CMK (cell line): ENCODE measurements around the gene NFS1.

ENCODE experiments used
- DNase-seq: peaks from one replicate; pipeline ENCODE4 v3.0.0-alpha.2; 2010; ENCODE audit warnings: low read depth

Gene NFS1

GRCh38 chr20:35640724-35641123, 58.4 kb downstream of the NFS1 start:
- no peak for DNase-seq

GRCh38 chr20:35638751-35639150, 60.4 kb downstream of the NFS1 start:
- DNase-seq: no peak

- no peak for DNase-seq
Measured at GRCh38 chr20:35637276-35637675, 61.9 kb downstream of the NFS1 start.

- DNase-seq: no peak
Measured at GRCh38 chr20:35636095-35636494, 63.1 kb downstream of the NFS1 start.

GRCh38 chr20:35635652-35636051, 63.5 kb downstream of the NFS1 start:
- DNase-seq: no peak

GRCh38 chr20:35632539-35633115, 66.5 kb downstream of the NFS1 start:
- DNase-seq: no peak

- DNase-seq: no peak
Measured at GRCh38 chr20:35630636-35631035, 68.5 kb downstream of the NFS1 start.

- no peak for DNase-seq
Measured at GRCh38 chr20:35629427-35630145, 69.6 kb downstream of the NFS1 start.

GRCh38 chr20:35627121-35627520, 72.0 kb downstream of the NFS1 start:
- no peak for DNase-seq

GRCh38 chr20:35626386-35627001, 72.7 kb downstream of the NFS1 start:
- DNase-seq: no peak

- no peak for DNase-seq
Measured at GRCh38 chr20:35625584-35626385, 73.4 kb downstream of the NFS1 start.

GRCh38 chr20:35621560-35621946, 77.6 kb downstream of the NFS1 start:
- no peak for DNase-seq

- no peak for DNase-seq
Measured at GRCh38 chr20:35620818-35621559, 78.2 kb downstream of the NFS1 start.

GRCh38 chr20:35619196-35620095, 79.7 kb downstream of the NFS1 start:
- no peak for DNase-seq

- no peak for DNase-seq
Measured at GRCh38 chr20:35618263-35619131, 80.7 kb downstream of the NFS1 start.
